ENCODE data around the gene SMPD1.
"Not testable (repeated sequence)": the region's sequence is repeated elsewhere in the genome, so short reads cannot be mapped to it uniquely, and the experiment has no call there.

DNA sequence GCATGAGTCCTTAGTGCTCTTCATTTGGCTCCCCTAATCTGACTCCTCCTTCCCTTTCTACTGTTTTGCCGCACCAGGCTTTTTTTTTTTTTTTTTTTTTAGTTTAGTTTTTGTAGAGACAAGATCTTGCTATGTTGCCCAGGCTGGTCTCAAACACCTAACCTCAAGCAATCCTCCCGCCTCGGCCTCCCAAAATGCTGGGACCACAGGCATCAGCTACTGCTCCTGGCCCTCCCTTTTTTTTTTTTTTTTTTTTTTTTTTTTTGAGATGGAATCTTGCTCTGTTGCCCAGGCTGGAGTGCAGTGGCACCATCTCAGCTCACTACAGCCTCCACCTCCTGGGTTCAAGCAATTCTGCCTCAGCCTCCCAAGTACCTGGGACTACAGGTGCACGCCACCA lies 2.0 kb downstream of the SMPD1 start:
- TF ChIP-seq, protein P1, sequence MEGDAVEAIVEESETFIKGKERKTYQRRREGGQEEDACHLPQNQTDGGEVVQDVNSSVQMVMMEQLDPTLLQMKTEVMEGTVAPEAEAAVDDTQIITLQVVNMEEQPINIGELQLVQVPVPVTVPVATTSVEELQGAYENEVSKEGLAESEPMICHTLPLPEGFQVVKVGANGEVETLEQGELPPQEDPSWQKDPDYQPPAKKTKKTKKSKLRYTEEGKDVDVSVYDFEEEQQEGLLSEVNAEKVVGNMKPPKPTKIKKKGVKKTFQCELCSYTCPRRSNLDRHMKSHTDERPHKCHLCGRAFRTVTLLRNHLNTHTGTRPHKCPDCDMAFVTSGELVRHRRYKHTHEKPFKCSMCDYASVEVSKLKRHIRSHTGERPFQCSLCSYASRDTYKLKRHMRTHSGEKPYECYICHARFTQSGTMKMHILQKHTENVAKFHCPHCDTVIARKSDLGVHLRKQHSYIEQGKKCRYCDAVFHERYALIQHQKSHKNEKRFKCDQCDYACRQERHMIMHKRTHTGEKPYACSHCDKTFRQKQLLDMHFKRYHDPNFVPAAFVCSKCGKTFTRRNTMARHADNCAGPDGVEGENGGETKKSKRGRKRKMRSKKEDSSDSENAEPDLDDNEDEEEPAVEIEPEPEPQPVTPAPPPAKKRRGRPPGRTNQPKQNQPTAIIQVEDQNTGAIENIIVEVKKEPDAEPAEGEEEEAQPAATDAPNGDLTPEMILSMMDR (IDR thresholded peaks at IDR 0.05) = not testable (repeated sequence)
- not testable (repeated sequence) for TF ChIP-seq EZH2 (IDR thresholded peaks at IDR 0.05; ENCODE audit: borderline replicate concordance, insufficient read depth, low read depth, low read length, poor library complexity, severe bottlenecking)

Measured in B cell (primary cell).